ENCODE data around the gene PAPPA. TPM values are rescaled to one million over a fixed set of nuclear protein-coding genes. Genes with fewer than 3 reads are reported as not detected.

The PAPPA gene
- total and polyA plus RNA-seq, 2 of the 8 experiments (the other 6 are each of a cell fraction or from before 2014, with no cell fraction given), result 0.18 to 0.63 TPM

DNA sequence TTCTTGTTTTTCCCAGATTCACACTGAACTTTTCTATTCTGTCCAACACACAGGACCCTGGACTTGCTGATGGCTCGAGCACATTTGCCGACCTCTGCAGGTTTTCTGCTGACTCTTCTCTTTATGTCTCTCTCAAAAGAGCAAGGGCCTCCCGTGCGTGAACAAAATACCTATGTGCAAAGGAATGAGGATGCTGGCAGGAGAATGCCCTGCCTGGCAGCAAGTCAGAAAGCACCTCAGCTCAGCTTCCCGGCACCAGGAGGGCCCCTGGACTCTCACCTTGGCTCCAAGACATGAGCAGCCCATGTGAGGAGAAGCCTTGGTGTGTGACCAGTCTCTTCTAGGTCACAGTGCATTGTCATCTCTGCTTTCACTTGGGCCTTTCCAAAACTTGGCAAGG lies 36.1 kb downstream of the PAPPA start:
- no peak for TF ChIP-seq KDM4A (IDR thresholded peaks at IDR 0.05; ENCODE audit: low read depth, low read length, severe bottlenecking)
- ChIA-PET POLR2A (ENCODE audit: partially characterized antibody) (no interaction called here), CTCF (ENCODE audit: partially characterized antibody) (interaction anchor here (1.5 to 2.7 kb wide), 3 partner anchors 9 to 13 kb away, joined by 6 to 9 read pairs (median 7); no protein-coding TSS in a partner anchor)
- no peaks in the 10 kb centered on the region for H3K79me1 ChIP-seq (ENCODE audit: low read depth, low read length)
- H4K5ac ChIP-seq (ENCODE audit: insufficient read length, low read depth, low read length), result no peak overlapping the region
- FAIRE-seq (no peak), DNase-seq (ENCODE audit: low read depth in 1 of 2, low spot score in 2 of 2) (no peak)
- H3K9me3 ChIP-seq (ENCODE audit: insufficient read depth in 2 of 2, low read depth in 1 of 2, low read length in 1 of 2), result no peaks in the 10 kb centered on the region
- no peaks in the 10 kb centered on the region for H3K36me3 ChIP-seq (ENCODE audit: control insufficient read depth in 2 of 4, insufficient read depth in 4 of 4, low read length in 3 of 4)
- H4K8ac ChIP-seq (ENCODE audit: extremely low read depth, insufficient read depth, low read length), result no peak overlapping the region
- H3K23me2 ChIP-seq (ENCODE audit: low read depth, low read length), result no peaks in the 10 kb centered on the region; the same call in 1 of the 2 replicates
- H2BK5ac ChIP-seq (ENCODE audit: low read depth, low read length), result no peak overlapping the region
- no peak overlapping the region for H2AK5ac ChIP-seq (ENCODE audit: low read depth, low read length)
- no peak overlapping the region for H2BK12ac ChIP-seq (ENCODE audit: low read depth, low read length)
- H3K79me2 ChIP-seq (ENCODE audit: control insufficient read depth in 1 of 2, insufficient read depth in 2 of 2, low read length in 2 of 2), result no peaks in the 10 kb centered on the region
- no peak overlapping the region for H3K56ac ChIP-seq (replicated peaks; ENCODE audit: insufficient read length, low read depth, low read length)
- H2BK15ac ChIP-seq (ENCODE audit: low read length), result no peak overlapping the region
- H4K91ac ChIP-seq (replicated peaks; ENCODE audit: insufficient read length, low read length), result no peak overlapping the region
- no peak overlapping the region for H3K14ac ChIP-seq (ENCODE audit: insufficient read length)
- no peak overlapping the region for H3K23ac ChIP-seq (ENCODE audit: insufficient read length)
- H4K20me1 ChIP-seq (replicated peaks in 1 of 2; ENCODE audit: control insufficient read depth in 1 of 2, insufficient read depth in 2 of 2, low read length in 2 of 2), result no peaks in the 10 kb centered on the region
- H3K4me1 ChIP-seq (replicated peaks in 1 of 4; ENCODE audit: control insufficient read depth in 3 of 4, insufficient read depth in 4 of 4, low read length in 3 of 4), result no peaks in the 10 kb centered on the region
- no peak overlapping the region for H3K4me2 ChIP-seq (ENCODE audit: insufficient read depth in 1 of 2, low read depth in 2 of 2, low read length in 2 of 2)
- H2BK20ac ChIP-seq (ENCODE audit: low read length), result no peak overlapping the region
- no peaks in the 10 kb centered on the region for H3K27me3 ChIP-seq (replicated peaks in 1 of 4; ENCODE audit: control insufficient read depth in 3 of 4, extremely low read depth in 1 of 4, insufficient read depth in 3 of 4, low read length in 3 of 4)
- WGBS, 2 experiments (ENCODE audit: extremely low coverage in 1 of 2, insufficient coverage in 1 of 2, insufficient read length in 1 of 2, insufficient replicate concordance in 2 of 2, low coverage in 1 of 2, low lambda C conversion rate in 2 of 2, missing lambda C conversion rate in 1 of 2), result 87% methylated on average over 5 of the region's 5 CpGs; no CpG with 5 or more reads in 1 of the 2 experiments
- no peak overlapping the region for H3K4ac ChIP-seq (replicated peaks; ENCODE audit: insufficient read length, low read depth, low read length)
- no peak overlapping the region for H3K18ac ChIP-seq (ENCODE audit: extremely low read depth, low read length)
- no peak overlapping the region for H3K27ac ChIP-seq (ENCODE audit: low read depth, low read length)
- H2AFZ ChIP-seq (ENCODE audit: low read length), result no peak overlapping the region
- H3K9ac ChIP-seq (replicated peaks in 1 of 4; ENCODE audit: extremely low read depth in 1 of 4, low read depth in 3 of 4, low read length in 3 of 4), result no peak overlapping the region
- no peak overlapping the region for H2BK120ac ChIP-seq (replicated peaks; ENCODE audit: low read depth, low read length)
- H3K4me3 ChIP-seq (ENCODE audit: extremely low read depth in 1 of 4, insufficient read depth in 2 of 4, low read depth in 3 of 4, low read length in 4 of 4), result no peak overlapping the region

All from H1 (cell line).